Brain pericyte (primary cell): Measurements from ENCODE around the gene KCNJ12.
"Not testable (repeated sequence)": the region's sequence is repeated elsewhere in the genome, so short reads cannot be mapped to it uniquely, and the experiment has no call there.

ENCODE experiments used
- DNase-seq: peaks from one replicate; pipeline ENCODE4 v3.0.0-alpha.2; 2012; ENCODE audit warnings: low read depth, low spot score

KCNJ12 gene

DNA sequence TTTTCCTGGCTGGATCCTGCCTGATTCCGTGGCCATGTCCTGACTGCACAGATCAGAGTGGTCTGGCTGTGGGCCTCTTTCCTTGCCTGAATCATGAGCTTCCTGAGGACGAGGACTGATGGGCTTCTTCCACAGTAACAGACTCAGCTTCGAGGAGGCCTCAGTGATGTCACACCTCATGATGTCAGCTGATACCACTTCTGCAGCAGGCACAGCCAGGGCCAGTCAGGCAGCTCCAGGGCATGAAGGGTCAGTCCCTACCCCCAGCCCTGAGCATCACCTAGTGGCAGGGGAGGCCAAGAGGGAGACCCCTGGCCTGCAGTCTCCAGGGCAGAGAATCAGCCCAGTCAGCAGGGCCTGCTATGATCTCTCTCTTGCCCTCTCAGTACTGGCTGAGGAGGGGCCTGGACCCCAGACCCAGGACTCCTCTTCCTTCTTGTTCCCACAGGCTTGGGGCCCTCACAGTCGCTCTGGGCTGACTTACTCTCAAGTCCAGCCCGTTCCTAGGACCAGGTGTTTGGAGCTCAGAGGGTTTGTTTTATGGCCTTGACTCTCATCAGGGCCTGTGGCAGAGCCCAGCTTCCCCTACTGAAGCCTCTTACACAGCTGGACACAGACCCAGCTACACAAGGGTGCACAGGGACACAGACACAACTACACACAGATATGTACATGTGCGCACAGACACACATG, 26.7 kb upstream of the KCNJ12 start:
- not testable (repeated sequence) for DNase-seq

DNA sequence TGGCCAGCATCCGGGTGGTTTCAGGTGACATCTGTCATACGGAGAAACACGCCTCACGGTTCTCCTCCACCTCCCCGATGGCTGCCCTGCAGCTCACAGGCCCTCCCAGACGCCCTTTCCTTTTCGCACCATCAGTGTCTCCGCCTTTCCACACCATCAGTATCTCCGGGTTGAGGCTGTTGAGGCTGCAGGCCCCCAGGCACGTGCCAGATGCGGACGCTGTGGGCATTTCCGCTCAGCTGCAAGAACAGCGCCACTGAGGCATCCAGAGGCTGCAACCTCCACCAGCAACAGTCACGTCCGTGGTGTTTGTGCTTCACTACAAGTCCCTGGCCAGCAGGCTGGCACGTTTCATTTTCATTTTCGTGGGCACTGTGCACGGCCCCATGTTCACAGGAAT, 25.7 kb upstream of the KCNJ12 start:
- not testable (repeated sequence) for DNase-seq

DNA sequence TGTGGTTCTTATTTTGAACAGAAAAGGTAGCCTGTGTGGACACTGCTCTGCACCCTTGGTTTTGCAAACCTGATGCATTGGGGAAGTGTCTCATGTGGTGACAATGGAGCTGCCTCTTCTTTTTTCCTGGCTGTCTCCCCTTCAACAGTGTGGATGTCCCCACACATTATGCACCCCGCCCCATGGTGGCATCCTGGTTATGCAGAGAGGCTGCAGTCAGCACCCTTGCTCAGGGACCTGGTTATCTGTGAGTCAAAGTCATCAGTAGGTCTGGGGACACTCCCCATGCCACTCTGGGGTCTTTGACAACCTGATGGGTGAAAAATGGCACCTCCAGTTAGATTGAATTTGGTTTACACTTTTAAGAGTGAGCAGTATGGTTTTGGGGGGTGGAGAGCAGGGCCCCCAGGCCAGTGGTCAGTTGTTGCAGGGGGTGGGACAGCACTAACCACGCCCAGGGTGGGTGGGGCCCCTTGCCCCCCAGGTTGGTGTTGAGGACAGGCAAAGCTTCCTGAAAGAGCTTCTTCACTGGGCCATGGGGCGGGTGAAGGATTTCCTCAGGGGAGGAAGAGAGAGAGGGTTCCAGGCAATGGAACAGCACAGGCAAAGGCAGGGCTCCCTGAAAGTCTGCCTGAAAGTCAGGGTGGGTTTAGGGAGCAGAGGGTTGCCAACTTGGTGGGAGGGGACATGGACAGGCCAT, 24.6 kb upstream of the KCNJ12 start:
- no peak for DNase-seq

DNA sequence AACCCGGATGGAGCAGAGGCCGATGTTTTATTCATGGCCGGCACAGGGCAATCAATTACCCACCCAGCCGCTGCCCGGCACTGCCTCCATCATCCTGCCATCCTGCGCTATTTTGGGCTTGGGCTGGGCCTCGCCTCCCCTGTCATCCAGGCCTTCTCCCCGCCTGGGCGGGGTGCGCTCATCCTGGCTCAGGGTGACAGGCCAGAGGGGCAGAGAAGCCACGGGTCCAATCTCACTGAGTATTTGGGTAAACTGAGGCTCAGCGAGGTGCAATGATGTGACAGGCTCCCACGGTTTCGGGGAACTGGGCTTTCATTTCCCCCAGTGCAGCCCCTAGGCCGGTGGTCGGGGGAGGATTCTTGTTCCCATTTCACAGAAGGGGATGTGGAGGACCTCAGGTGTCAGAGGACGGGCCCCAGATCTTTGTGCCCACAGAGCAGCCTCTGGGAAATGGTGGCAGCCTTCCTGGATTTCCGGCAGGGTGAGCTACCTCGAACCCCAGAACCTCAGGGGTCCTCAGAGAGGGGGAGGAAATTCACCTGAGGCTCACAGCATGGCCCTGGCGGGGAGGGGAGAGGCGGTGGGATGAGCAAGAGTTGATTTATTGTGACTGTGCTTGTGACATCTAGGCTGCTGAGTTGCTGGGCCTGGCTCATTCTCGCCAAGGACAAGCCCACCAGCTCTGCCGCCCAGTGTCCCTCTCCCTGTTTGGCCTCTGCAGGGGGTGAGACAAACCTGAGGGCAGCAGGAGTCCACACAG, 23.8 kb upstream of the KCNJ12 start:
- no peak for DNase-seq

DNA sequence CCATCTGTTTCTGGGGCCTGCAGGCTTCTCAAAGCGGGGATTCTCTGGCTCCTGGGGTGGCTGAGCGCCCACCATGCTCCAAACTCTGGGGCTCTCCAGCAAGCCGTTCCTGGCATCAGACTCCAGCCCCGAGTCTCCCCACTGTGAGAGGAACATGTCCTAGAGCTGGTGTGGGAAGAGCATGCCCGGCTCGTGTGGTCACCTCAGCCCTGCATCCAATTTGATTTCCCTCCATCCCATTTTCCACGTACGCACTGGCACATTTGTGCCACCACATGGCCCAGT, 23.2 kb upstream of the KCNJ12 start:
- no peak for DNase-seq

DNA sequence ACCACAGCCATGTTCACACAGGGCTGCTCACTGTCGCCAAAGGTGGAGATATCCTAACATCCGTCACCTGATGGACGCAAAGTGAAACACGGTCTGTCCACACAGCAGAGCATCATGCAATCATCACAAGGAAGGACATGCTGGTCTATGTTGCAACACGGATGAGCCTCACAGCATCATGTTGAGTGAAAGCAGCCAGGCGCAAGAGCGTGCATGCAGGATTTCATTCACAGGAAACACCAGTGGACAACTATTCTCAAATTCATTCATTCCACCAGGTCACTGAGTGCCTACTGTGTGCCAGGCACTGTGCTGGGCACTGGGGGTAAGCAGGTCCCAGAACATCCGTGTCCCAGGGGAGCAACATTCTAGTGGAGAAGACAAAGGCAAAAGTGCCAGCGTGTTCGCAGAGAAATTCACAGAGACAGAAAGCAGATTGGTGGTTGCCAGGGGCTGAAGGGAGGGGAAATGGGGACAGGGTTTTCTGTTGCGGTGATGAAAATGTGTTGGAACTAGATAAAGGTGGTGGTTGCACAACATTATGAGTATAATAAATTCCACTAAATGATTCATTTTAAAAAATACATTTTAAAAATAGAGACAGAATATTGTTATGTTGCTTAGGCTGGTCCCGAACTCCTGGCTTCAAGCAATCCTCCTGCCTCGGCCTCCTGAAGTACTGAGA, 22.7 kb upstream of the KCNJ12 start:
- no peak for DNase-seq

DNA sequence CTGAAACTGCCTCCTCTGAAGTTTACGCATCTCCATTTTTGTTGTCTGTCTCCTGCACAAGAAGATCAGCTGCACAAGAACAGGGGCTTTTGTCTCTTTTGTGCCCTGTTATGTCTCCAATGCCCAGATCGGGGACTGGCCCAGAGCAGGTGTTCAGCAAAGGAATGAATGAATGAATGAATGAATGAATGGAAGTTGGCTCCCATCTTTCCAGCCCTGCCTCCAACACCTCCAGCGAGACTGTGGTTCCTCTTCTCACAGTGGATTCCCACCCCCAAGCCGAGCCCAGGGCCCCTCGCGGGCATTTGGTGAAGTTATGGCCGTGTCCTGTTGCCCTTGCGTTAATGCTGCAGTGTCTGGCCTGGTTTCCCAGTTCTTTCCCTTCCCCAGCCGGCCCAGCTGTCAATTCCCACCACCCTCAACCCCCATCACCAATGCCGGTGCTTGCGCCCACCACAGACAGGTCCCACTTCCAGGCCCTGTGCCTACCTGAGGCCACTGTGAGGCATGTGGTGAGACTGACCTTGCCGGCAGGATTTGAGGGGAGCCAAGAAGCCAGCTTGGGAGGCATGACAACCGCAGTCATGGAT, 21.3 kb upstream of the KCNJ12 start:
- no peak for DNase-seq

DNA sequence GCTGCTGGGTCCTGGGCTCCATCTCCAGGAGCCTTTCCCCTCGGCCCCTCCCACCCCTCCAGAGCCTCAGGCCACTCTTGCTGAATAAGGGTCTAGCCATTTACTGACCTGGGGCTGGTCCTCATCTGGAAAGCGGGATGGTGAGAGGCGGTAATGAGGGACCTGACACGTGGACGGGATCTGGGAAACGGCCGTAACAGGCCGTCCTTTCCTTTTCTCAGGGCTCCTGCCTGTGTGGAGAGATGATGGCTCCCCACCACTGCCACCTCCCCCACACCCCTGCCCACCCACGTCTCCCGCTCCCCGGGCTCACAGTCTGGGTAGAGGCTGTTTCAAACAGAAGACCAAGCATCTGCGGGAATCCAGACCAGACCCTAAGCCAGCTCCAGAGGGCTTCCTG, 20.6 kb upstream of the KCNJ12 start:
- DNase-seq = no peak

DNA sequence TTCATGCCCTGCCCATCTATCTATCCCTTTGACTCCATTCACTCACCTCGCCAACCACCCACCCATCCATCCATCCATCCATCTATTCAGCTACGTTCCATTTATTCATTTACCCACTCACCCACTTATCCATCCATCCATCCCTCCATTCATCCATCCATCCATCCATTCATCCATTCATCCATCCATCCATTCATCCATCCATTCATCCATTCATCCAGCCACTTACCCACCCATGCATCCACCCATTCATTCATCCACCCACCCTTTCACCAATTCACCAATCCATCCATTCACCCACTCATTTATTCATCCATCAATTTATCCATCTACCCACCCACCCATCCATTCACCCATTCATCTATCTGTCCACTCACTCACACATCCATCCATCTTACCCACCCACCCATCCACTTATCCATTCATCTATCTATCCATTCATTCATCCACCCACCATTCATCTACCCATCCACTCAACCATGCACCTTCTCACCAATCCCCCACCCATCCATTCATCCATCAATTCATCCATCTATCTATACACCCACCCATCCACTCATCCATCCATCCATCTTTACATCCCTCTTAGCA, 19.5 kb upstream of the KCNJ12 start:
- DNase-seq = no peak

DNA sequence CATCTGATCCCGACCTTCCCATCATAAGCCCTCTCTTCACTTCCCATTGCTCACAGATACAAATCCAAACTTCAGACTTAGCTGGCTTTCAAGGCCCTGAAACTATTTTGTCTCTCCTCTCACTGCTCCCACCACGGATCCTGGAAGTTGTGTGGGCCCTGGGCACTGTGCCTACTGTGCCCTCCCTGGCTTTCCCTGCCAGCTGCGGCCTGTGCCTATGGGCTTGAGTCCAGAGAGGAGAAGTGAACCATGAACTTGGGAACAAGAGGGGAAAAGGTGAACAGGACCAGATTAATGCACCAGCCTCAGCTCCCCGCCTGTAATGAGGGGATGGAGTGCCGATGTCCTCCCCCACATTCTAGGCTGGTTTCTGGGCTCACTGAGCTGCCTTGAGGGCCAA, 18.9 kb upstream of the KCNJ12 start:
- no peak for DNase-seq

DNA sequence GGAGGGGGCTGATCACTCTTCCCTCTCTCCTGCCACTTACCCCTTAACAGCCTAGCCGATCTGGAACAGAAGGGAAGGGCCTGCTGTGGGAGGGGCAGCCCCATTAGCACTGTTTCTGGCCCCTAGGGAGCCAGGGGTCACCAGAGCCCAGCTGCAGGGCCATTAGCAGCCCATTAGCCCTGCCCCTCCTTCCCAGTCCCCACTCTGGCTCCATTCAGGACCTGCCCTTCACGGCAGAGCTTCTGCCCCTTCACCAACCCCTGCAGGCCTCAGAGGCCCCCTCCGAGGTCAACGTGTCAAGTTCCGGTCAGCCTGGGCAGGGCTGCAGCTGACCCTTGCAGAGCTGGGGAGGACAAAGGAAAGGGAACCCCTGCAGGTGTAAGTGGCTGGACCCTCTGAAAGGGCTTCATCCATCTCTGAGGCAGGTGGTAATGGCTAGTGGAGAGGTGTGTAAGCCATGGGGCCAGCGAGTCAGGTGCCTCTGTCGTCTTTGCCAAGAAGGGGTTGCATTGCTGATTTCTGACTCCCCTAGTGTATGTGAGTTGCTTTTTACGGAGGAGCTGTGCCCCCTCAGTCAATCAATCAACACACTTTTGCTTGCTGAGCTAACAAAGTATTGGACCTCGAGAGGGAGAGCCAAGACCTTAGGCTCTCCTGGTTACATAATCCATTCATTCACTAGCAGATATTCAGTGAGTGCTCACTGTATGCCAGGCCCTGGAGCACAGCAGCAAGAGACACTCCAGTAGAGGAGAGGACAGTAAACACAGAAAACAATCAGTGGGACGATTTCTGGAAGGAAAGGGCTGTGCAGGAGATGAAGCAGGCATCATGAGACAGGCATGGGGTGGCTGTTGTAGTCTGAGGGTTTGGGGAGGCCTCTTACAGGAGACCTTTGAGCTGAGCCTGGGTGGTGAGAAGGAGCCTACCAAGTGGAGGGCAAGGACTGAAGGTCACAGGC, 18.2 kb upstream of the KCNJ12 start:
- no peak for DNase-seq

DNA sequence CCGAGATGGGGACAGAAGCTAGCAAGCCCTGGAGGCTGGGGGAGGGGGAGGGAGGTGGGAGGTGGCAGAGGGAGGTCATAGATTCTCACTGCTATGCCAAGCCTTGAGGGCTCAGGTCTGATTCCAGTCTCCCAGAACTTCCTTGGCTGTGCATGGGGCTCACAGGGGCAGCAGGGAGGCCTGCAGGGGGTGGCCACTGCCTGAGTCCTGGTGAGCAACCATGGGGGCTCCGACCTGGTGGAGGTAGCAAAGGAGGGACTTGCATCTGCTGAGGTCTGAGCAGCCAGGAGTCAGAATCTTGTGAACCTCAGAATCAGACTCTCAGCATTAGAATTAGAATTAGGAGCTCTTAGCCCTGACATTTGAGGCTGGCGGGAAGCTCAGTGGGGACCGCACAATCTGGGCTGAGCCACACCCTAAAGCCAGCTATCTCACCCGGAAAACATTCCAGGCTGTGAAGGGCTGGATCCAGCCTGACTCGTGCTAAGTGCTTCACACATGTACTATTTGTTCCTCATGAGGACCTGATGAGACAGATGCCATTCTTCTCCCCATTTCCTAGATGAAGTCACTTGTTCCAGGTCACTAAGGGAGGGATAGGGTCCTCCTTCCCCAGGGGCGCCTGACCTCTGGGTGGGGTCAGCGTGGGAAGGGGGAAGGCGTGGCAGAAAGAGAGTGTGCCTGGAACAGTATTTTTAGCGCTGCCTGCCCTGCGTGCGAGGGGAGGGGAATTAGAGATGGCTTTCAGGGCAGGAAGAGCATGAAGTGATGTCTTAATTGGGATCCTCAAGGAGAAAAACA, 17.3 kb upstream of the KCNJ12 start:
- DNase-seq = no peak

DNA sequence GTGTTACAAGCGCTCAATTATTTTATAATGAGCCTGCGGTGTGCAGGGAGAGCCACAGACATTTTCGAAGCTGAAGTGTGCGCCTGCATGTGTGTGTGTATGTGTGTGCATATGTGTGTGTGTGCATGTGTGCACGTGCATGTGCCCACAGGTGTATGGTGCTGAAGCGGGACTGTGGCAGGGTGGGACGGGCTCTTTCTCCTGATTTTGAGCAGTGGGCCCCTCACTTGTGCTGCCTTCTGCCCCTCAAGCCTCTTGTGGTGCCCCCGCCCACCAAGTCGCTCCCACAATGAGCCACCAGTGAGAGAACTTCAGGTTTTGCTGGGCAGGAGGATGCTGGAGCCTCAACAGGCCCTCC, 16.7 kb upstream of the KCNJ12 start:
- no peak for DNase-seq

DNA sequence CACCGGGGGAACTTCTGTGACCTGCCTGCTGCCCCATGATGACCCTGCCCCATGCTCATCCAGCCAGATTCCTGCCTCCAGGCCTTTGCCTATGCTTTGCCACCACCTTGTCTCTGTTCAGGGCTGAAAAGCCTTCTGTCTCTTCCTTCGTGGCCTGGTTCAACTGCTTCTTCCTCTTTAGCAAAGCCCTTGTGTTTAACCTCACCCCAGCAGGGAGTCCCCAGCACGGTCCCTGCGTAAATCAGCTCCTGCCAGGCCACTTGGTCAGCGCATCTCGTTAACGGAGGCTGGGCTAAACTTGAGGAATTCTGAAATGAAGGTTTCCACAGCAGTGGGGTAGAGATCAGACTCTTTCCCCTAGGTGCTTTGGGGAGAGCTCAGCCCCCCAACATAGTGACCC, 16.1 kb upstream of the KCNJ12 start:
- no peak for DNase-seq

DNA sequence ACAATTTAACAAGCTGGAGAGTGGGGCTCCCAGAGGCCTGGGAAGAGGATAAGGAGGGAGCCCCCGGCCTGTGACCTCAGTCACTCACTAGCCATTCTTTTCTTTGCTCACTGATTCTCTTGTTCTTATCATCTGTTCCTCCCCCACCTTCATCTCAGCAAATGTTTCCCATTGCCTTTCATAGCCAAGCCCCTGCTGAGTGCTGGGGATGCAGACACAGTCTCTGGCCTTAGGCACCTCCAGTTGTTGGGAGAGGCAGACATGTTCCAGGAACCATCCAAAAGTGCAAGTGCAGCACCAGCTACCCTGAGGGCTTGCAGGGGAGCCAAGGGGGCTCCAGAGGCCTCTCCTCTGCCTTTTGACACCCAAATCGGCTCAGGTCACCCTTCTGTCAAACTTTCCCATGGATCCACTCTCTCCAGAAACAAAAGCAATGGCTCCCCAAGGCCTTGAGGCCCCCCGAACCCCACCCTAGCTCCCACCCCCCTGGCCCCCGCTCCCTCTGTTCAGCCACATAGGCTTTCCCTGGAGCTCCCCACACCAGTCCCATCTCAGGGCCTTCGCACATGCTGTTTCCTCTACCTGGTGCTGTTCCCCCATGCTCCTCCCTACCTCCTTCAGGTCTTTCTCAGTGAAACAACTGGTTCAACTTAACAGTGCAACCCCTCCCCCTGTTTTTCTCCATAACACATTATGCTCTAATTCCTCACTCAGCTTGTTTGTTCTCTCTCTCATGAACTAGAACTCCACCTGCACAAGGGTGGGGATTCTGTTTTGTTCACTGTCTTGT, 14.9 kb upstream of the KCNJ12 start:
- DNase-seq = no peak

DNA sequence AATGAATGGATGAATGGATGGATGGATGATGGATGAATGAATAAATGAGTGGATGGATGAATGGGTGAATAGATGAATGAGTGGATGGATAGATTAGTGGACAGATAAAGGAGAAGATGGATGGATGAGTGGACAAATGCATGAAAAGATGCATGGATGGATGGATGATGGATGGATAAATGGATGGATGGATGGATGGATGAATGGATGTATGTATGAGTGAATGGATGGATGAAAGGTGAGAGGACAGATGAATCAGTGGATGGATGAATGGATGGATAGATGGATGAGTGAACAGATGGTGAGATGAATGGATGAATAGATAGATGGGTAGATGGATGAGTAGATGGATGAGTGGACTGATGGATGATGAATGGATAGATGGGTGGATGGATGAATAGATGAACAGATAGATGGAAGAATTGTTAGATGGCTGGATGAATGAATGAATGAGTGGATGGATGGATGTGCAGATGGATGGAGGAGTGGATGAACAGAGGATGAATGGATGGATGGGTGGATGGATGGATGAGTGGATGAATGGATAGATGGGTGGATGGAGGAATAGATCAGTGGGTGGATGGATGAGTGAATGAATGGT, 13.7 kb upstream of the KCNJ12 start:
- DNase-seq = no peak

DNA sequence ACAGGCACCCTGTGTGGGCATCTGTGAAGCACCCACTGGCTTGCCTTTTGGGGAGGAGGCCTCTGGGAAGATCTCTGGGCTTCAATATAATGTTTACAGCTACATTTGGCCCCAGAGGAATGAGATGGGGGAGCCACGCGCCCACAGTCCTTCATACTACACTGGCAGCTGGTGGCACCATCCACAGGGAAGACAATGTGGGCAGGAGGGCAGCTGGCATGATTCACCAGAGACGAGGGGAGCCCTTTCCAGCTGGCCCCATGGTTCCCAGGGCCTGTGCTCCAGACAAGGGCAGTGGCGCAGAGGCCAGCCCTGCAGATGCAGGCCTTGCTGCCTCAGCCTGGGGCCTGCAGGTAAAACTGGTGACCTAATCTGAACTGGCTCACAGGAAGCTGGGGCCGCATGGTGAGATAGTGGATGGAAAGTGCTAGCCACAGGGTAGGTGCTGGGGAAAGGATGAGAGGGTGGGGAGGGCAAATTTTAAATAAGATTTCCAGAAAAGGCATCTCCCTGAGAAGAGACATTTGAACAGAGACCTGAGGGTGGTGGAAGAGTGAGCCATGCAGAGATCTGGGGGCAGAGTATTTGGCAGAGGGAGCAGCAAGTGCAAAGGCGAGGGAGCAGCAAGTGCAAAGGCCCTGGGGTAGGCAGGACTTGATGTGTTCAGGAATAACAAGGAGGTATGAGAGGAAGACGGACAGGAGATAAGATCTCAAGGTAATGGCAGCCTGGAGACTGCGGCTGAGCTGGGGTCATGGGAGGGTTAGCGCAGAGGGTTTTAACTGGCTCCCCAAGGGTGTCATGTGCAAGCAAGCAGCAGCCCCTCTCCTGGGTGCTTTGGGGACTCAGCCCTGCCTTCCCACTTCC, 12.1 kb upstream of the KCNJ12 start:
- DNase-seq = no peak

DNA sequence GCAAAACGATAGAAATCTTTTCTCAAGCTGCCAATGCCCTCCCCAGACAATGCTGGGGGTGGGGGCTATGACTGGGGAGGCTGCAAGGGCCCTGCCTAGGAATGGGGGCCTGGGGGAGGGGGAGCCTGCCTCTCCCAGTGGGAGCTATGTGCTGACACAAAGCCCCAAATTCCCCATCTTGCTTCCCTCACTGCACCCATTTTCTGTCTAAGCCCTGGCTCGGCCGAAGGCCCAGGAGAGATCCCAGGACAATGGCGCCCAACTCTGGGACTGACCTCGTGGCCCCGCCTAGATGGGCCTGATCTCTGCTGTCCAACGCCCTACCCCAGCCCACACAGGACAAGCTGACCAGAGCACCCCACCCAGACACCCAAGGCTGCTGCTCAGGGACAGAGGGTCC, 11.1 kb upstream of the KCNJ12 start:
- DNase-seq = no peak
